Activated CD4-positive, alpha-beta T cell treated with anti-CD3 and anti-CD28 coated beads for 24 hours (primary cell): ENCODE measurements around the gene SKI.

Experiments used
- DNase-seq, 2 donors: peaks; one replicate each; pipeline ENCODE4 v3.0.0-alpha.2; 2020; ENCODE audit warnings: low read depth in 2 of 2

Gene SKI

DNA sequence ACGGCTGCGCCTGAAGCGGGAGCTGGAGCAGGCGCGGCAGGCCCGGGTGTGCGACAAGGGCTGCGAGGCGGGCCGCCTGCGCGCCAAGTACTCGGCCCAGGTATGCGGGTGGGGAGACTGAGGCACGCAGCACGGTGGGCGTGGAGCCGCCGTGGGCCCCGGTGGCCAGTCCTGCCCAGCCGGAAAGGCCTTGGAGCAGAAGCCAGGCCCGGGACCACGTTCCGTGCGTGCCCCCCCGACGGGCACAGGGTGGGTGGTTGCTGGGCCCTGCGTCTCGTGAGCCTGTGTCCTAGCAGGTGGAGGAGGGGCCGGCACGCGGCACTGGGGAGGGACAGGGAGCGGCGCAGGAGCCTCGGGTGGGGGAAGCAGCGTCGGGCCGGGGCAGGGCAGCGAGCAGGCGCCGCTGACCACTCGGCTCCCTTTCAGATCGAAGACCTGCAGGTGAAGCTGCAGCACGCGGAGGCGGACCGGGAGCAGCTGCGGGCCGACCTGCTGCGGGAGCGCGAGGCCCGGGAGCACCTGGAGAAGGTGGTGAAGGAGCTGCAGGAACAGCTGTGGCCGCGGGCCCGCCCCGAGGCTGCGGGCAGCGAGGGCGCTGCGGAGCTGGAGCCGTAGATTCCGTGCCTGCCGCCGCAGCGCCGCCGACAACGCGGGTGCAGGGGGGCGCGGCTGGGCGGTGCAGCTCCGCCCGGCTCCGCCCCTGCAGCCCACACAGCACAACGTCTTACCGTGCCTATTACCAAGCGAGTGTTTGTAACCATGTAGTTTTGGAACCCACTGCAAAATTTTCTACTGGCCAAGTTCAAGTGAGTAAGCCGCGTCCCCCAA lies 78.2 kb downstream of the SKI start:
- DNase-seq: no peak

- no peak for DNase-seq
Observed at GRCh38 chr1:2307064-2307605, 79.0 kb downstream of the SKI start.

DNA sequence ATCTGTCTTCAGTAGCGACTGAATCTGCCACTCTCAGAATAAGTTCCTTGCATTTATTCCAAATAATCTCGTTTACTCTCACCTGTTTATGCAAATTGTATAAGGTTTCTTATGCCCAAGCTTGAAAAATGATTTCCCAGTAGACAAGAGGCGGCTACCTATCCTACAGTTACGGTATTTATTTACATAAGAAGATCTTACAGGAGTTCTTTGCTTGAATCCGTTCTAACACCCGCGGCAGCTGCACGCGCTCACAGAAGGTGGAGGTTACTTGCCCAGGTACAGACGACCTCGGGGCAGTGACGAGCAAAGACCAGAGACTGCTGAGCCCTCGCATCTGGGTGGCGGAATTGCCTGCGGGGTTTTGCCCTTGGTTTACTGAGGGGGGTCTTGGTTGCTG lies 79.9 kb downstream of the SKI start:
- no peak for DNase-seq

- no peak for DNase-seq
Observed at GRCh38 chr1:2308844-2309243, 80.7 kb downstream of the SKI start.

DNA sequence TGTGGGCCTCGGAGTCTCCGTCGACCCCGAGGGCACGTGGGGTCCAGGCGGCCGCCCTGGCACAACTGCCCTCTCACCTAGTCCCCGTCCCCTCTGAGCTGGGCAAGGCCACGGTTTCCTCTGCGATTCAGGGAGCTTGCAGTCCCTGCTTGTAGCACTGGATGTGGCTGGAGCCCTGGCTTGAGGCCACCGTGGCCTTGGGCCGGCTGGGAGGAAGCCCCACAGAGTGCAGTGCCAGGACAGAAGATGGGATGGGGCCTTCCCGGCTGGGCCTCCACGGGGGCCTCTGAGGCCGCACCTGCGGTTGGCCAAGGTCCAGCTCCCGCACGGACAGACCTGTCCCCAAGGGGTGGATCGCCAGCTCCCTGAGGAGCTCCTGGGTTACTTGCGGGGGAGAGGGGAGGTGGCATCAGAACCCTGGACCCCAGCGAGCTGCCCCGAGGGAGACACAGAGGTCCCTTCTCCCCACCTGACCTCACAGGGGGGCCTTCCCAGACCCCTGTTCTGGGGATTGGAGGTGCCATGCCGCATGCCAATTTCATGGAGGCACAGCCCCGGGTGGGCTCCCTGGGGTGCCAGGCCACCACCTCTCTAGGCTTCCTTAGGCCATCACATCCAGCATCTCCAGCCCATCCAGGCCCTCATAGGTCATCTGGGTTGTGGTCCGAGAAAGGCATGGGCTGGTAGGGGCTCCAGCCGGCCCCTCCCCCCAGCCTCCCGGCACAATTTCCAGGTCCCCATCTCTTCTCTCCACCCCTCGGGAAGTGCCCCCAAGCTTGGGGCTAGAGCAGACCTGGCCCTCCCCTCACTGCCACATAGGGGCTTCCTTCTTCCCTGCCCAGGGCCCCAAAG lies 82.4 kb downstream of the SKI start:
- no peak for DNase-seq

DNA sequence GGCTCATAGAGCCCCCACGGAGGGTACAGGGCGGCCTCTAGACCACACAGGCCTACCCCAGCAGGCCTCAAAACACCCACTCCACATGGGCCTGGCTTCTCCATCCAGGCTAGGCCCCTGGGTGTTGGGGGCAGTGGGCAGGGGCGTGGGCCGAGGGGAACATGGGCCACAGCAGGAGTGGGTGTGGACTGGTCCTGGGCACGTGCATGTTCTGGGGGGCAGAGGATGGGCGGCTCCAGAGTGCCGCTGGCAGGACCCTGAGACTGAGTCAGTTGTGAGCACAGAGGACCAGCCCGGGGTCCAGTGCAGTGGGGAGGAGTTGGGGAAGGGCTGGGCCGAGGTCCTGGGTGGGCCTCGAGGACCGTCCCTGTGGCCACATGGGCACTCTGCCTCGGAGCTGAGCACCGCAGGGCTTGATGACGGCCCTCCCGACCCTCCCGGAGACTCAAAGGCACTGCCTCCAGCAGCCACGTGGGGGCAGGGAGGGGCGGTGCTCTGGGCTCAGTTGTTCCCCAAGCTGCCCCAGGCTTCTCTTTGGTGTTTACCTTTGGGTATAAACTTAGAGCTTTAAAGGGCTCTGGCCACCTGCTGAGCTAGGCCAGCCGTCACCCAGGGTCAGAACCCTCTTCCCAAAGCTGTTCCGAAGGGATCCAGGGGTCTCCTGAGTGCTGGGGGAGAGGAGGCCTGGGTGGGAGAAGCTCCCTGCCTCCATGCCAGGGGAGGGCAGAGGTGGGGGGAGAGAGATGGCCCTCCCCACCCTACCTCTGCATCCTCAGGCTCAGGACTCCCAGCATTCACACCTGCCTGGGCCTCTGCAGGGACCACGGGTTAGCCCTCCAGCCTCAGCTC lies 83.3 kb downstream of the SKI start:
- peak; percentile 34 to 36 for DNase-seq

- DNase-seq: no peak
Observed at GRCh38 chr1:2312160-2312514, 84.0 kb downstream of the SKI start.

DNA sequence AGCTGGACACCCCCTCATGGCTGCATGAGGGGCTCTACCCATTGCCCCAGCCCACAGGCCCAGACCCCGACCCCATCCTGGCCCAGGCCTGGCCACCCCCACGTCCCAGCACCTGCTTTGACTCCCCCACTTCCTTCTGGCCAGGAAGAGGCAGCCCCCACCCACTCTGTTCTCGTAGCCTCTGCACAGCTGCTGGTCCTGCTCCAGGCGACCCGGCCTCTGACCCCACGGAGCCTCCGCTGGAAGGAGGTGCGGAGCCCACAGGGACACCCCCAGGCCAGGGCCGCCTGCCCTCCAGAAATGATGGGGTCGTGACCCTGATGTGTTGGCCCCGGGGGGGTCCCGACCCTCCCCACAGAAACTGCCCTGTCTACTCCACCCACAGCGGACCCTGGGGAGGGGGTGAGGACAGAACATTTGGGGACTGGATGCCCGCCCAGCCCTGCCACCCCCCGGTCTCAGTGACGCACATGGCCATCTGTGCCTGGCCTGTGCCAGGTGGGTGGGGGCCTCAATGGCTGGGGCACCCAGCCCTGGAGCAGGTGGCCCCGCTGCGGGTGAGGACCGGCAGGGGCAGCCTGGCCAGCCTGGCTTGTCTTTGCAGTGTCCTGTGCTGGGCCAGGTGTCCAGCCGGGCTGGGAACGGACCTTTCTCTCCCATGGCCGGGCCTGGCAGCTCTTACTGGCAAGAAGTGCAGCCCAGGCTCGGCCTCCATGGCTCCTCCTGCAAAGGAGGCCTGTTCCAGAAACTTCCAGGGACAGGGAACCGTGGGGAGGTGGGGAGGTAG lies 84.6 kb downstream of the SKI start:
- DNase-seq: no peak

DNA sequence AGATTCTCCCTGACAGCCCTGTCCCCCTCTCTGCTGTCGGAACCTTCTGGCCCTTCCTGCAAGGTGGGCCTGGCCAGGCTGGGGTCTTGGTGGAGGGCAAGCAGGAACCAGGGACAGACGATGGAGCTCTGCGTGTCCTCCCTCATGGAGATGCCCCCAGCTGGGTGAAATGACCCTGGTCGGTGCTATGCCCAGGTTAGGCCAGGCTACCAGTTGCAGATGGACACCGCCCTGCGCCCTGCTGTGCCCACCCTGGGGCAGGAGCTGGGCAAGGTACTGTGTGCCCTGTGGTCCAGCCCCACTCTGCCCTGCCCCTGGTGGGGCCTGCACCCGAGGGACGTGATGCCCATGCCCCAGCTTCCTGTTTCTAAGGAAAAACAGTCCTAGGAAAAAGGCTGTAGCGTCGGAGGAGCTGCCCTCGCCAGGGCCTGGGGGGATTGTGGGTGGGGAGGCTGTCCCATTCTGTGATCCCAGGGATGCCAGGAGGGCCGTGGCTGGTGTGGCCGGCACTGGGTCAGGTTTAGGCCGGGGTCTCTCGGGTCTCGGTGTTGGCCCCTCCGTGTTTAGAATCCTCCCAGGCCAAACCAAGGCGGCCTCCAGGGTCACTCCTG lies 85.6 kb downstream of the SKI start:
- DNase-seq: no peak

DNA sequence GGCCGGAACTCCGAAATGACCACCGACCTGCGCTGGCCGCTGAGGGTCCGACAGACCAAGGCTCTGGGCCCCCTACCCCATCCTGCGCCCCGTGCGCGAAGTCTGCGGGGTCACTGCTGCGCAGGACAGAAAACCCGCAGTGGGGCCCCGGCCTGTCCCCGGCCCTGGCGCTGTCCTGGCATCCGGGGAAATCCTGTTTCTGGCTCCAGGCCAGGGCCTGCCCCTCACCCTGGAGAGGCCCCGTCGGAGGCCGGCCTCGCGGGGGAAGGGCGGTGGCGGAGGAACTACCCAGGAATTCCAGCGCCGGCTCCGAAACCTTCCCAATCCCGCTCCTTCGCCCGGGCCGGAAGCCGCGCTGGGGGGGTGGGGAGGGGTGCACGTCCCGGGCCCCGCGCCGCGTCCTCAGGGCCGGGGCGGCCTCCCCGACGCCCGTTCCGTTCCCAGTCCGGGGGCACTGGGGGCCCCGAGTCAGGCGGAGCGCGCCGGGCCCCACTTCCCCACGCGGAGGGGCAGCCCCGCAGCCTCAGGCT lies 86.2 kb downstream of the SKI start:
- no peak for DNase-seq

DNA sequence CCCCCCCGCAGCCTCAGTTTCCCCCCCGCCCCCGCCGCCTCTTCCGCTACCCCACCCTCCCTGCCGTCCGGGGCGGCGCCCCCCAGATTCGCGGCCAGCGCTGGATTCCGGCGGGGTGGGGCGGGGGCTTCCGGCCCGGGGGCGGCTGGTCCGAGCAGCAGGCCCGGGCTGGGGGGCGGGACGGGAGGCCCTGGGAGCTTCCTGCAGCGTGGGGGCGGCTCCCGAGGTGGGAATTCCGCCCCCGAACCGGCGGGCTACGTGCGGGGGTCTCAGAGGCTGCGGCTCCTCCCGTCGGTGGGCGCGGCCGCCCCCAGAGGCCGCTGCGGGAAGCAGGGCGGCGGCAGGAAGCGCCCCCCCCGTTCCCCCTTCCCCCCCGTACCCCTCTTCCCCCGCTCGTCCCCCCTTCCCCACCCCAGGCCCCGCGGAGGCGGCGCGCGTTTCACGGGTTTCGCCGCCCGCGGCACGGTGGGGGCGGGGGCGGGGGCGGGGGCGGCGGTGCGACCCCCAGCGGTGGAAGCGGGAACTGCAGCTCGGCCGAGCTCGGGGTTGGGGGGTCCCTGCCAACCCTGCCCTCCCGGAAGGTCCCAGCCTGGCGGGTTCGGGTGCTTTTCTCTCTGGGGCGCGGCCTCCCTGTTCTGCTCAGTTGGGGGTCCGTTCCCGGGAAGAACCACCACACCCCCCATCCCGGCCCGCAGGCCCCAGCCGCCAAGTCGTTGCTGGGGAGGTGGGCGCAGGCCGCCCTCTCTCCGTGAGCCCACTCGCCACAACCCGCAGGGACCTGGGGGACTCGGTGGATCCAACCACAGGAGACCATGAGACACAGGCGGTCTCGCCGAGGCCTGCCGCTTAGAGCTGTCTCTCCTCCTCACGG lies 86.9 kb downstream of the SKI start:
- DNase-seq: peak; percentile 27 to 35

GRCh38 chr1:2315674-2316450 lies 87.7 kb downstream of the SKI start:
- no peak for DNase-seq

GRCh38 chr1:2316451-2316961 lies 88.4 kb downstream of the SKI start:
- DNase-seq: no peak

DNA sequence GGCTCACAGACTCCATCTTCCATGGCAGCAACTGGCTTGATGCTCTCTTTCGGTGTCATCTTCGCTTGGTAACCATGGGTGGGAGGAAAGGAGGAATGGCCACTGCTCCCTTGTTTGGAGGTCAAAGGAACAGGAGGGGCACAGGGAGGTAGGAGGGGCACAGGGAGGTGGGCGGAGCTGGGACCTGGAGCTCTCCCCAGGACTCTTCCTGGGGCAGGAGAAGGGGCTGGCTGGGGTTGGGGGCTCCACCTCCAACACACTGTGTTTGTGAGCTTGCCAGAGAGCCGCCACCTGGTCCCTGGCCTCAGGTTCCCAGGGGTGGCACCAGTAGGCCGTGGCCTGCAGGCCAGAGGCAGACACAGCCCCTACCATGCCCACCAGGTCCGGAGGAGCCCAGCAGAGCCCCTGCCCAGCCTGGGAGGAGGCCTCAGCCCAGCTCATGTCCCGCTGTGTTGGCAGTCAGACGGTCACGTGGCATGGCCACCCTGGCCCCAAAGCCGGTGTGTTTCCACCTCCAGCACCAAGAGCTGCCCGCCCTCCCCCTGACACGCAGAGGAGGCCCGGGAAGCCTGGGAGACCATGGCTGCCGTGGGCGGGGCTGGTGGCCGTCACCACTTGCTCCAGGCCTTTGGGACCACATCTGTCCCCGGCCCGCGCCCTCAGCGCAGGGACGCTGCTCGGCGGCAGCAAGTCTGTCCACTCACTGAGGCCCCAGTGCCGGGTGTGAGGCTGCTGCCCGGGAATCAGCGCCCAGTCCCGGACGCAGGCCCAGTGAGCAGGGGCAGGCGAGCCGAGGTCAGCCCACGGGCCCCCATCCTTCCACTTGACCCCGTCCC lies 89.3 kb downstream of the SKI start:
- no peak for DNase-seq

- no peak for DNase-seq
Observed at GRCh38 chr1:2318314-2319278, 90.5 kb downstream of the SKI start.

DNA sequence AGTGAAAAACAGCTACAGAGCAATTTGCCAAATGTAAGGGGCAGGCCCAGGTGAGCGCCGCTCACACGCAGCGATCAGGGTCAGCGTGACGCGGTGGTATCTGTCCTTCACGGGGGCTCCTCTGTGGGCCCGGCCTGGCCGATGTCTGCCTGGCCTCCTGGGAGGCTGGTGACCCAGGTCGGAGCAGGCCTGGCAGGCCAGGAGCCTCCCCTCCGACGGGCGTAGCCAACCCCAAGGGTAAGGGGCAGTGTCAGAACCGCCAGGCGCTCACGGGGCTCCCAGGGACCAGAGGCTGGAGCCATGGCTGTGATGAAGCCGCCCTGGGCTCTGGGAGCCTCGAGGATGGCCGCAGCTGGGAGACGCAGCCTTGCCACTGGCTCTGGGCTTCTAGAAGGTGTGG lies 91.2 kb downstream of the SKI start:
- DNase-seq: no peak
